Astrocyte of the cerebellum (primary cell): ENCODE results near the gene CASP9.
"Not testable (repeated sequence)": the region's sequence is repeated elsewhere in the genome, so short reads cannot be mapped to it uniquely, and the experiment has no call there.

Experiments
- DNase-seq: peaks from one replicate; pipeline ENCODE4 v3.0.0-alpha.2; 2011; ENCODE audit warnings: low read depth
- H3K4me3 ChIP-seq: 2 replicates; pipeline ENCODE4 v1.5.1; 2011; ENCODE audit warnings: mild to moderate bottlenecking, low read depth, low read length, moderate library complexity
- in situ Hi-C: cut with HindIII; loops from 2 replicates; pipeline ENCODE4 v1.10.0; 2017; ENCODE audit warnings: low sequenced_read_pairs
- TF ChIP-seq, protein P1 (sequence below): IDR thresholded peaks from 2 replicates; pipeline ENCODE4 v1.5.1; 2012; ENCODE audit warnings: low read length, low read depth, moderate library complexity, mild to moderate bottlenecking; ENCODE audit errors: missing control alignments

Gene CASP9

DNA sequence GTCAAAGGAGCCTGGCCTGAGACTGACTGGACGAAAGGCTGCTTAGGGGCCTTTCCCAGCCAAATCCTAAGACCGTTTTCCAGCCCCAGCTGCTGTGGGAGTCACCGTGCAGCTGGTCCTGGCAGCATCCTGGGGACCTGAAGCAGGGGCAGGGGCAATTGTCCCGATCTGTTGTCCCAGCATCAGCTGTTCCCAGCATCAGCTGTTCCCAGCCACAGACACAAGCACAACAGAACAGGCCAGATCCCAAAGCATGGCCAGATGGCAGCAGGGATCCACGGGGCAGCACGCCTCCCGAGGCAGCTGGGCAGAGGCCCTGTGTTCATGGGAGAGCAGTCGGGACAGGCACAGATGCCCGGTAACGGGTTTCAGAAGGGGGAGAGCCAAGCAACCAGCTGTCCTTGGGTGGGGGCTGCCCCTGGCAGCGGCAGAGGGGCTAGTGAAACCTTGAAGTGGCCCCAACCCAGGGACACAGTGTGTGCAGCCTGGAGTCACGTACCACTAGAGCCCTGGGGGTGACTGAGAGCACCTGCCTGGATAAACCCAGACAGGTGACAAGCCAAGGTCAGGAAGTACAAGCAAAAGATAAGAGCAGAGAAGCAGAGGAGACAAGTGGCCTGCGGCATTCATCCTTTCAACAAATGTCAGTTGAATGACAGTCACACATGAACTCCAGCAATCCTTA is 34.8 kb downstream of the CASP9 start:
- DNase-seq = no peak
- in situ Hi-C loops = no loop called here
- no peak overlapping the region for H3K4me3 ChIP-seq
- TF ChIP-seq, protein P1, sequence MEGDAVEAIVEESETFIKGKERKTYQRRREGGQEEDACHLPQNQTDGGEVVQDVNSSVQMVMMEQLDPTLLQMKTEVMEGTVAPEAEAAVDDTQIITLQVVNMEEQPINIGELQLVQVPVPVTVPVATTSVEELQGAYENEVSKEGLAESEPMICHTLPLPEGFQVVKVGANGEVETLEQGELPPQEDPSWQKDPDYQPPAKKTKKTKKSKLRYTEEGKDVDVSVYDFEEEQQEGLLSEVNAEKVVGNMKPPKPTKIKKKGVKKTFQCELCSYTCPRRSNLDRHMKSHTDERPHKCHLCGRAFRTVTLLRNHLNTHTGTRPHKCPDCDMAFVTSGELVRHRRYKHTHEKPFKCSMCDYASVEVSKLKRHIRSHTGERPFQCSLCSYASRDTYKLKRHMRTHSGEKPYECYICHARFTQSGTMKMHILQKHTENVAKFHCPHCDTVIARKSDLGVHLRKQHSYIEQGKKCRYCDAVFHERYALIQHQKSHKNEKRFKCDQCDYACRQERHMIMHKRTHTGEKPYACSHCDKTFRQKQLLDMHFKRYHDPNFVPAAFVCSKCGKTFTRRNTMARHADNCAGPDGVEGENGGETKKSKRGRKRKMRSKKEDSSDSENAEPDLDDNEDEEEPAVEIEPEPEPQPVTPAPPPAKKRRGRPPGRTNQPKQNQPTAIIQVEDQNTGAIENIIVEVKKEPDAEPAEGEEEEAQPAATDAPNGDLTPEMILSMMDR = no peak

DNA sequence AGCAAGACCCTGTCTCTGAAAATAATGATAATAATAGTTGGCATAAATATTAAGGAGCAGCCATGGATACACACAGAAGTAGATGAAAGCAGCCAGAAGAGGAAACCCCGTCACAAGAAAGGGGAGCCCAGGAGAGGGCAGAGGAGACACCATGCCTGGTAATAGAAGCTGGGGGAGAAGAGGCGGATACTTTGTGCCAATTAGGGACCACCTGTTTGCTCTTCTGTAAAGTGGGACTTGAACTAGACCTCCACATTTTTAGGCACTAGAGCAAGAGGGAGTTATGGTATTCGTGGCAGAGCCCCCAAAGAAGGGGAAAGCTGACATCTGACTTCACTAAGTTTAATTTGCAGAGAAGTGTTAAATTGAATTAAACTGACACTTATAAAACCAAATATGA is 35.6 kb downstream of the CASP9 start:
- TF ChIP-seq, protein P1 = no peak
- H3K4me3 ChIP-seq = no peak overlapping the region
- no peak for DNase-seq
- in situ Hi-C loops = no loop called here

DNA sequence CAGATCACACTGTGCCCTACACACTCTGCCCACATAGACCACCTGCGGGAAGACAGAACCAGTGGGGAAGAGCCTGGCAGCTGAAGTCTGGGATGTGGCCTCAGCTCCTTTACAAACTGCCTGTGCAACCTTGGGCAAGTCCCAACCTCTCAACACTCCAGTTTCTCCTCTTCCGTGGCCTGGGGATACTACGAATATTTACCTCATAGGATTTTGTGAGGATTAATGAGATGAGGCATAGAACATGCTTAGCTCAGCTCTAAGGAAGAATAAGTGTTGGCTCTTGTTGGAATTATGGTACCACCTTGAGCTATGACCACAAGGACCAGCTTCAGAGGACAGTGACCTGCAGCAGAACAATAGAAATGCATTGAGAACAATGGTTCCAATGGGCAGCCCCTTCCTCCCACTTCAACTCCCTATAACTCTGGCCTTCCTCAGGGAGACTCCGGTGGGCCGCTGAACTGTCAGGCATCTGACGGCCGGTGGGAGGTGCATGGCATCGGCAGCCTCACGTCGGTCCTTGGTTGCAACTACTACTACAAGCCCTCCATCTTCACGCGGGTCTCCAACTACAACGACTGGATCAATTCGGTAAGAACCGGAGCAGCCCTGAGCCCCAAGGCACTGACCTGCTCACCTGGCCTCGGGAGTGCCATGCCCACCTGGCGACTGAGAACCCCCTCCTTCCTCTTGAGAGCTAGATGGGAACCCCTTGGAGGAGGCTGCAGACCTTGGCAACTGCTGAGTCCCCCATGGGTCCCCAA is 37.0 kb downstream of the CASP9 start:
- DNase-seq, H3K4me3 ChIP-seq, in situ Hi-C loops: not testable (repeated sequence)

DNA sequence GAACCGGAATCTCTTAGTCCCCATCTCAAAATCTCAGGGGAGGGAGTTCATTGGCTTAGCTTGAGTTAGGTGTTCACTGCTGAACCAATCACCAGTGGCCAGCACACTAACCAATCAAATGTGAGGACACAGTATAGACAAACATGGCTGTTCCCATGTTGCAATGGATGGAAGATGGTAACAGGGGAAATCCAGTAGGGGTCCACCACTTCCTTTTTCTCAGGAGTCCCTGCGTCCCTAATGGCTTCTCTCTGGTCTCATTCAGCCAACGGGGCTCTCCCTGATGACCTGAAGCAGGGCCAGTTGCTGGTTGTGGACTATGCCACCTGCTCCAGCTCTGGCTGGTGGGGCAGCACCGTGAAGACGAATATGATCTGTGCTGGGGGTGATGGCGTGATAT is 38.4 kb downstream of the CASP9 start:
- no peak for DNase-seq
- no peak overlapping the region for H3K4me3 ChIP-seq
- in situ Hi-C loops = no loop called here
- TF ChIP-seq, protein P1 = no peak

DNA sequence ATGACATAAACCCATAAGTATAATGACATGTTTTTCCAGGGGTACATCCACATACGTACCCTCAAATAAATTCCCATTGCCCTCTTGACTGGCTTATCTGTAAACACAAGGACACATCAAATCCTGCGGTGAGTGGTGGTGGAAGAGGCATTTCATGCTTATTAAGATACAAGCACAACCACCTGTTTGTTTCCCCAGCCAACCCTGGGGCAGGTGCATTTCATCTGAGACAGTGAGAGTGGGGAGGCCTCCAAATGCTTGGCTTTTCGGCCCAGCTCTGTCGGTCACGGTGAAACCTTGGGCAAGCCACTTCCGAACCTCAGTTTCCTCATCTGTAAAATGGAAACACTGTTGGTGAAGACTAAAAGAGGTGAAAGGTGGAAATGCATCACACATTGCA is 39.6 kb downstream of the CASP9 start:
- DNase-seq, in situ Hi-C loops: not testable (repeated sequence)

DNA sequence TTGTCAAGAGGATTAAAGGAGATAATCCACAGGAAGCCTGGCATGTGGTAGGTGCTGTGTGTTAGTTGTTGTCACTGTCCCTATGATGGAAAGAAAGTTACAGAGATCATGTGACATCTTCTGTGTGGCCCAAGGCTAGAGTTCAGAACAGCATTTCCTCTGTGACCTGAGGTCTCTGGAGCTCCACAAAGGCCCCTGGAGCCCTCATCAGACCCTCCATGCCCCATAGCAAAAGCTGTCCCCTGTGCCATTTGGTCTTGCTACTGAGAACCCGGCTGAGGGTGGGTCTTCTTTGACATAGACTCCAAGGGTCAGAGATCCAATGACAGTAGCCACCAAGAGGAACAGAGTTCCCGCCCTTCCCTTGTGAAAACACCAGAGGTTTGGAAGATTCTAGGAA is 40.0 kb downstream of the CASP9 start:
- in situ Hi-C loops = no loop called here
- TF ChIP-seq, protein P1 = no peak
- no peak for DNase-seq
- H3K4me3 ChIP-seq = no peak overlapping the region

More for the DNA sequence above, 39.6 kb downstream of the CASP9 start:
- not testable (repeated sequence) for H3K4me3 ChIP-seq

DNA sequence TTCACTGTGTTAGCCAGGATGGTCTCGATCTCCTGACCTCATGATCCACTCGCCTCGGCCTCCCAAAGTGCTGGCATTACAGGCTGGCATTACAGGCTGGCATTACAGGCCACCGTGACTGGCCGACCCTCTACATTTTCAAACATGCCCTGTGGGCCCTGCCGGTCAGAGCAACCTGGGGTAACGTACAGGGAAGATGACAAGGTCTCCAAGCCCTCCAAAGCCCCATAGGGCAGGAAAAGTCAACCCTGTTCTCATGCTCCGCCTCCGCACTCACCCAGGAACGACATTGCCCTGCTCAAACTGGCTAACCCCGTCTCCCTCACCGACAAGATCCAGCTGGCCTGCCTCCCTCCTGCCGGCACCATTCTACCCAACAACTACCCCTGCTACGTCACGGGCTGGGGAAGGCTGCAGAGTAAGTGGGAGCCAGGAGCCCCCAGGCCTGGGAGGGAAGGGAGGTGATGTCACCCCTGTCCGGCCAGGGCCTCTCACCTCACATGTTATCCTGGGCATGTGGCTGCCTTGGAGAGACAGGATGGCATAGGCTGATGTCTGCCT is 41.0 kb downstream of the CASP9 start:
- DNase-seq, H3K4me3 ChIP-seq, in situ Hi-C loops: not testable (repeated sequence)

DNA sequence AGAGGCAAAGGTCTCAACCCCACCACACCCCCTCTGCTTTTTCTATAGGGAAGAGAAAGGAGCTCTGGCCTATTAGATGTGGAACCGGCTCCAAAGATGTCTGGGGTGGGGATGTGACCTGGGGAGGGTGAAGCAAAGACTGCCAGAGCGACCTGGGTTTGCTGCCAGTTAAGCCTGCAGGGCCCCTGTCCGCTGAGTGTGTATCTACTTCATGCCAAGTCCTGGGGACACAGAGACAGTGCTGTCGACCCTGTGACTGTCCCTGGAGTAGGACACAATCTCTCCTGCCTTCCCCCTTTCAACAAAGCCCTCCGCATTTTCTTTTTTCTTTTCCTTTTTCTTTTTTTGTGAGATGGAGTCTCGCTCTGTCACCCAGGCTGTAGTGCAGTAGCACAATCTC is 41.6 kb downstream of the CASP9 start:
- DNase-seq, in situ Hi-C loops, H3K4me3 ChIP-seq: not testable (repeated sequence)
